GM10847 (cell line): ENCODE data around the gene ZNF835.

Source experiments
- POLR2A ChIP-seq: IDR thresholded peaks from 2 replicates; pipeline ENCODE4 v1.6.1; 2011; ENCODE audit not compliant: insufficient read length; ENCODE audit errors: extremely low read depth

The ZNF835 gene

DNA sequence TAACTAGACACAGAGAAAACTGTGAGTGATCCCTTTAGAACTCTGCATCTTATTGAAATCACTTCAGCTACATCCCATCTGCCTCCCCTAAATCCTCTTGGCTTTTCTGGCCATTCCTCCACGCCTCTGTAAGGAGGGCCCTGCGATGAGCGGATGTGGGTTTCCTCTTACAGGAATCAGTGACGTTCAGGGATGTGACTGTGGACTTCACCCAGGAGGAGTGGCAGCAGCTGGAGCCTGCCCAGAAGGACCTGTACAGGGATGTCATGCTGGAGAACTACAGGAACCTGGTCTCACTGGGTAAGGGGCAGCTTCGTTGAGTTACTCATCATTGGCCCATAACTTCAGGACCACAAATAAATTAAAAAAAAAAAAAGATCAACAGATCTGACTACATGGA is 57.9 kb downstream of the ZNF835 start:
- TF ChIP-seq POLR2A: no peak

DNA sequence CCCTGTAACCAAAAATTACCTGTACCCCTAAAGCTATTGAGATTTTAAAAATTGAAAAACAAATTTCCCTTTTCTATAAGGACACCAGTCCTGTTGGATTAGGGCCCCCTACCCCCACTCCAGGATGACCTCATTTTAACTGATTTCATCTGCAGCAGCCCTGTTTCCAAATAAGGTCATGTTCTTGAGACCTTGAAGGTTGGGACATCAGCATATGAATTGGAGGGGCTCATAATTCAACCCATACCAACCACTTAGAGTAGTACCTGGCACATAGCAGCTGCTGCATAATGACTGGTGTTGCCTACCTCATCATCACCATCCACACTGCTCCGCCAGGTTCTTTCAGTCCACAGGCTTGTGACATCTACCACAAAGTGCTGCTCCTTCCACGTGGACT is 58.8 kb downstream of the ZNF835 start:
- no peak for TF ChIP-seq POLR2A
